CD8-positive, alpha-beta memory T cell (primary cell): Measurements from ENCODE around the gene SGCA. TPM values are rescaled to one million over a fixed set of nuclear protein-coding genes. Genes with fewer than 3 reads are reported as not detected.
A peak's percentile ranks its signal among the peaks of the same experiment; 100 is the strongest.

ENCODE experiments used
- CTCF ChIA-PET: fragments of 350-600 bp; sonication (Branson Sonifier 250); formaldehyde crosslinking; loops from one replicate; lab custom pipeline; 2021; ENCODE audit warnings: antibody characterized with exemption; lab: Charles Lee
- POLR2A ChIA-PET: fragments of 350-600 bp; sonication (Branson Sonifier 250); formaldehyde crosslinking; loops from one replicate; lab custom pipeline; 2021; ENCODE audit warnings: antibody characterized with exemption; lab: Charles Lee
- DNase-seq, 5 donors: peaks; one replicate each; pipeline versions ENCODE4 v3.0.0 to v3.0.0-alpha.2; 2020 to 2022; ENCODE audit warnings: mixed read lengths in 1 of 5
- H3K27ac ChIP-seq: one replicate; pipeline ENCODE4 v1.7.0; 2013; ENCODE audit warnings: low read depth, mild to moderate bottlenecking, low read length, moderate library complexity
- H3K27me3 ChIP-seq: 2 replicates; pipeline ENCODE4 v1.7.0; 2013; ENCODE audit warnings: low read length, mild to moderate bottlenecking; ENCODE audit not compliant: insufficient read depth, poor library complexity, severe bottlenecking
- H3K36me3 ChIP-seq: 2 replicates; pipeline ENCODE4 v1.7.0; 2013; ENCODE audit warnings: mild to moderate bottlenecking, low read length, moderate library complexity; ENCODE audit not compliant: insufficient read depth
- H3K4me1 ChIP-seq: 2 replicates; pipeline ENCODE4 v1.7.0; 2013; ENCODE audit warnings: mild to moderate bottlenecking, low read length, moderate library complexity; ENCODE audit not compliant: insufficient read depth
- H3K4me3 ChIP-seq: 2 replicates; pipeline ENCODE4 v1.7.0; 2013; ENCODE audit warnings: mild to moderate bottlenecking, low read length
- H3K9me3 ChIP-seq: 2 replicates; pipeline ENCODE4 v1.7.0; 2013; ENCODE audit warnings: mild to moderate bottlenecking, low read length
- H3K27ac Mint-ChIP-seq, 8 donors: one replicate each; pipeline ENCODE4 v1.8.0; 2020 to 2021; ENCODE audit warnings: mixed read lengths in 8 of 8, mild to moderate bottlenecking in 6 of 8, inconsistent platforms in 3 of 8, moderate library complexity in 3 of 8
- H3K27me3 Mint-ChIP-seq, 2 donors: one replicate each; pipeline ENCODE4 v1.8.0; 2020 to 2021; ENCODE audit warnings: mixed read lengths in 2 of 2, mild to moderate bottlenecking in 1 of 2, moderate library complexity in 1 of 2
- H3K36me3 Mint-ChIP-seq, 3 donors: one replicate each; pipeline ENCODE4 v1.8.0; 2020 to 2021; ENCODE audit warnings: mixed read lengths in 3 of 3, inconsistent platforms in 1 of 3, mild to moderate bottlenecking in 1 of 3
- H3K4me1 Mint-ChIP-seq, 3 donors: one replicate each; pipeline ENCODE4 v1.8.0; 2020 to 2021; ENCODE audit warnings: mixed read lengths in 3 of 3, inconsistent platforms in 1 of 3, mild to moderate bottlenecking in 1 of 3
- H3K4me3 Mint-ChIP-seq, 7 donors: one replicate each; pipeline ENCODE4 v1.8.0; 2020 to 2021; ENCODE audit warnings: mixed read lengths in 7 of 7, mild to moderate bottlenecking in 6 of 7, moderate library complexity in 4 of 7, inconsistent platforms in 2 of 7
- H3K9me3 Mint-ChIP-seq, 5 donors: one replicate each; pipeline ENCODE4 v1.8.0; 2020 to 2022; ENCODE audit warnings: mixed read lengths in 5 of 5, mild to moderate bottlenecking in 3 of 5, moderate library complexity in 2 of 5, inconsistent platforms in 1 of 5
- polyA plus RNA-seq: library from polyadenylated mRNA; unstranded; fragments of 300-500 nt; fragmentation: Illumina TruSeq; gene quantifications from one replicate; pipeline ENCODE4 v1.2.3, GENCODE V29; 2021
- total RNA-seq, 2 experiments: library from RNA; stranded (reverse); gene quantifications; one replicate each; pipeline ENCODE4 v1.2.3, GENCODE V29; 2021

SGCA gene
- total and polyA plus RNA-seq, 3 experiments from 2014 or later: 0.31 TPM; not detected in 2

GRCh38 chr17:50147841-50148225 is 18.0 kb upstream of the SGCA start:
- DNase-seq: no peak
- Mint-ChIP-seq H3K4me1 (peaks cover 47 to 76% (median 62%) of the 10 kb centered on the region in 3 donors), H3K27me3 (peaks cover 0 to 3% of the 10 kb centered on the region in 2 donors), H3K9me3 (no peaks in the 10 kb centered on the region), H3K4me3 (peak overlapping the region; percentile 90 to 100 (median 96)), H3K27ac (peak overlapping the region; percentile 47 to 97 (median 94)), H3K36me3 (peaks cover 1 to 43% (median 11%) of the 10 kb centered on the region in 3 donors)
- Histone ChIP-seq H3K4me3 (peak overlapping the region; percentile 83), H3K9me3 (no peaks in the 10 kb centered on the region), H3K4me1 (peaks cover 68% of the 10 kb centered on the region), H3K36me3 (peaks cover 15% of the 10 kb centered on the region), H3K27me3 (no peaks in the 10 kb centered on the region), H3K27ac (peak overlapping the region; percentile 68)
- ChIA-PET POLR2A (interaction anchor here (1.1 to 1.7 kb wide), 2 partner anchors 9 to 13 kb away, joined by 3 to 8 read pairs; no protein-coding TSS in a partner anchor), CTCF (interaction anchor here (1.0 to 3.3 kb wide), 6 partner anchors 9 to 53 kb away, joined by 3 to 28 read pairs (median 6); no protein-coding TSS in a partner anchor)

GRCh38 chr17:50148226-50149090 is 17.3 kb upstream of the SGCA start:
- peak overlapping the region; percentile 83 for H3K4me3 ChIP-seq
- H3K4me1 ChIP-seq: peaks cover 68% of the 10 kb centered on the region
- Mint-ChIP-seq H3K36me3 (peaks cover 0 to 37% (median 7%) of the 10 kb centered on the region in 3 donors), H3K4me3 (peak overlapping the region; percentile 90 to 100 (median 96)), H3K27ac (peak overlapping the region; percentile 48 to 96 (median 92)), H3K9me3 (no peaks in the 10 kb centered on the region), H3K4me1 (peaks cover 40 to 69% (median 57%) of the 10 kb centered on the region in 3 donors), H3K27me3 (peaks cover 0 to 3% of the 10 kb centered on the region in 2 donors)
- peak overlapping the region; percentile 68 for H3K27ac ChIP-seq
- no peaks in the 10 kb centered on the region for H3K27me3 ChIP-seq
- DNase-seq: peak; percentile 54 to 78 (median 64)
- CTCF ChIA-PET: interaction anchor here (1.0 to 3.3 kb wide), 6 partner anchors 9 to 54 kb away, joined by 3 to 28 read pairs (median 6); no protein-coding TSS in a partner anchor
- H3K36me3 ChIP-seq: peaks cover 15% of the 10 kb centered on the region
- POLR2A ChIA-PET: interaction anchor here (1.1 to 1.9 kb wide), 3 partner anchors 8 to 13 kb away, joined by 3 to 8 read pairs (median 5); no protein-coding TSS in a partner anchor
- H3K9me3 ChIP-seq: no peaks in the 10 kb centered on the region

GRCh38 chr17:50149091-50149416 is 16.8 kb upstream of the SGCA start:
- Mint-ChIP-seq H3K27me3 (peaks cover 0 to 3% of the 10 kb centered on the region in 2 donors), H3K4me3 (peak overlapping the region; percentile 90 to 100 (median 96)), H3K4me1 (peaks cover 34 to 64% (median 51%) of the 10 kb centered on the region in 3 donors), H3K36me3 (peaks cover 0 to 31% (median 7%) of the 10 kb centered on the region in 3 donors), H3K9me3 (no peaks in the 10 kb centered on the region), H3K27ac (peak overlapping the region; percentile 72 to 95 (median 80))
- H3K27ac ChIP-seq: peak overlapping the region; percentile 79
- H3K36me3 ChIP-seq: peaks cover 11% of the 10 kb centered on the region
- H3K9me3 ChIP-seq: no peaks in the 10 kb centered on the region
- CTCF ChIA-PET: interaction anchor here (1.2 to 6.1 kb wide), 6 partner anchors 8 to 62 kb away, joined by 5 to 56 read pairs (median 17); no protein-coding TSS in a partner anchor
- DNase-seq: no peak
- H3K27me3 ChIP-seq: no peaks in the 10 kb centered on the region
- H3K4me3 ChIP-seq: peak overlapping the region; percentile 64
- POLR2A ChIA-PET: interaction anchor here (1.1 to 2.0 kb wide), 3 partner anchors 8 to 13 kb away, joined by 3 to 8 read pairs (median 5); no protein-coding TSS in a partner anchor
- peaks cover 64% of the 10 kb centered on the region for H3K4me1 ChIP-seq

- Histone ChIP-seq H3K9me3 (no peaks in the 10 kb centered on the region), H3K36me3 (peaks cover 5% of the 10 kb centered on the region), H3K4me1 (peaks cover 65% of the 10 kb centered on the region), H3K27ac (peak overlapping the region; percentile 79), H3K27me3 (no peaks in the 10 kb centered on the region), H3K4me3 (peak overlapping the region; percentile 70)
- Mint-ChIP-seq H3K4me3 (peak overlapping the region; percentile 90 to 100 (median 96)), H3K27me3 (peaks cover 0 to 3% of the 10 kb centered on the region in 2 donors), H3K27ac (peak overlapping the region; percentile 50 to 95 (median 76)), H3K36me3 (peaks cover 0 to 25% (median under 1%) of the 10 kb centered on the region in 3 donors), H3K4me1 (peaks cover 31 to 57% (median 44%) of the 10 kb centered on the region in 3 donors), H3K9me3 (no peaks in the 10 kb centered on the region)
- ChIA-PET POLR2A (interaction anchor here (0.7 to 2.0 kb wide), 4 partner anchors 9 to 20 kb away, joined by 4 to 8 read pairs (median 4); no protein-coding TSS in a partner anchor), CTCF (interaction anchor here (0.7 to 6.1 kb wide), 7 partner anchors 9 to 62 kb away, joined by 3 to 56 read pairs (median 5); no protein-coding TSS in a partner anchor)
- peak; percentile 48 to 73 (median 57) for DNase-seq
These were observed 16.1 kb upstream of the SGCA start for GRCh38 chr17:50149417-50150353.

- Histone ChIP-seq H3K4me3 (peak within 1 kb of the TSS; percentile 80), H3K27ac (peak within 1 kb of the TSS; percentile 79), H3K27me3 (no peaks in the 10 kb centered on the region), H3K9me3 (no peaks in the 10 kb centered on the region), H3K4me1 (peaks cover 61% of the 10 kb centered on the region), H3K36me3 (no peaks in the 10 kb centered on the region)
- DNase-seq: no peak
- Mint-ChIP-seq H3K36me3 (peaks cover 0 to 16% (median 0%) of the 10 kb centered on the region in 3 donors), H3K9me3 (no peaks in the 10 kb centered on the region), H3K27me3 (peaks cover 0 to 3% of the 10 kb centered on the region in 2 donors), H3K4me1 (peaks cover 32 to 49% (median 40%) of the 10 kb centered on the region in 3 donors), H3K27ac (peak within 1 kb of the TSS; percentile 75 to 99 (median 94)), H3K4me3 (peak within 1 kb of the TSS; percentile 90 to 100 (median 96))
- CTCF ChIA-PET: interaction anchor here (0.6 to 6.1 kb wide), 8 partner anchors 10 to 215 kb away, joined by 3 to 56 read pairs (median 6); partner anchors contain the start of gene PDK2
- POLR2A ChIA-PET: interaction anchor here (0.7 to 2.0 kb wide), 5 partner anchors 10 to 19 kb away, joined by 4 to 8 read pairs (median 5); no protein-coding TSS in a partner anchor
These were observed 15.3 kb upstream of the SGCA start, which contains the start of gene PPP1R9B for GRCh38 chr17:50150354-50151040. Gene PPP1R9B (minus strand): TSS chr17:50150677. CDS start chr17:50150513, 164 bp downstream.

DNA sequence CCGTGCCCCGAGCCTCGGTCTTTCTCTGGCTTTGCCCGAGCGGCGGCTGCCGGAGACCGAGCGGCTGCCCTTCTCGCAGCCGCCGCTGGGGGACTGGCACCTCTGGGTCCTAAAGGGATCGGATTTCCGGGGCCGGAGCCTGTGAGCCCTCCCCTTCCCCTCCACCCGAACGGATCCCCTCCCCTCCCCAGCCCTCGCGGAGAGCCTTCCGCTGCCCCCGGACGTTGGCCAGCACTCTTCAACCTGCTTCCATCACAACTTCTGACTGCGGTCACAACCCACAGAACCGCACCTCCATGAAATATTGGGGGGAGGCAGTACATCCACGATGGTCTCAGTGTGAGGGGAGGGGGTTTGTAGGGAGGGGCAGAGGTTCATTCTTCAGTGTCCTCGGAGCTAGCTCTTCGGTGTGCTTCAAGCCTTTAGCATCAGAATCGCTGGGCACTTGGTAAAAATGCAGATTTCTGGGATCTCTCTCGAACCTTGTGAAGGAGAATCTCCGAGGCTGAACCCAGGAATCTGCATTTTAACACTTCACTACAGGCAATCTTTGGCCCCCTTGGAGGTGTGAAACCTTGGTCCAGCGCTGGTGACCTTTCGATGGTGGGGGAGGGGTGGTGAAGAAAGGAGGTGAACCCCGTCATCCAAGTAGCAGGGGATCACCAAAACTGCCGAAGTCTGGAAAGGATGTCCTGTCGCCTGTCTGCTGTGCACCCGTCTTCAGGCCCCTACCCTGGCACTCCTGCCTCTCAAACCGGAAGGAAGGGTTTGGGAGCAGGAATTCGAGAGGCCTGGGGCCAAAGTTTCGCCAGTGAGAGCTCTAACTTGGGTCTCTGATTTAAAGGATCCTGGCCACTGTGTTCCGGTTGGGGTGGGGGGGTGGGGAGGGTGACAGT is 14.5 kb upstream of the SGCA start:
- Histone ChIP-seq H3K4me1 (peaks cover 53% of the 10 kb centered on the region), H3K36me3 (no peaks in the 10 kb centered on the region), H3K27ac (peak overlapping the region; percentile 79), H3K4me3 (peak overlapping the region; percentile 80), H3K27me3 (no peaks in the 10 kb centered on the region), H3K9me3 (no peaks in the 10 kb centered on the region)
- peaks cover 0 to 3% of the 10 kb centered on the region in 2 donors for H3K27me3 Mint-ChIP-seq
- H3K36me3 Mint-ChIP-seq: peaks cover 0 to 13% (median 0%) of the 10 kb centered on the region in 3 donors
- CTCF ChIA-PET: interaction anchor here (0.6 to 6.1 kb wide), 11 partner anchors 10 to 214 kb away, joined by 3 to 56 read pairs (median 5); partner anchors contain the start of genes PDK2 and SGCA
- H3K4me3 Mint-ChIP-seq: peak overlapping the region; percentile 86 to 100 (median 90)
- H3K9me3 Mint-ChIP-seq: no peaks in the 10 kb centered on the region
- peaks cover 27 to 41% (median 34%) of the 10 kb centered on the region in 3 donors for H3K4me1 Mint-ChIP-seq
- DNase-seq: peak; percentile 80 to 89 (median 83)
- POLR2A ChIA-PET: interaction anchor here (0.7 to 2.0 kb wide), 10 partner anchors 10 to 804 kb away, joined by 3 to 8 read pairs (median 4); partner anchors contain the start of genes PDK2 and SAMD14
- H3K27ac Mint-ChIP-seq: peak overlapping the region; percentile 75 to 99 (median 94)
